OCI-LY1 (cell line): ENCODE data around the gene KCNN3.

Experiments used
- CTCF ChIP-seq: fragments of 200-600 bp; sonication (generic), shearing (Covaris generic); IDR thresholded peaks from 2 replicates; pipeline ENCODE4 v1.5.1; 2017; ENCODE audit warnings: mild to moderate bottlenecking, antibody characterized with exemption, low read length, moderate library complexity, mixed read lengths
- EZH2 ChIP-seq: fragments of 200-600 bp; sonication (generic), shearing (Covaris generic); IDR thresholded peaks from 2 replicates; pipeline ENCODE4 v1.8.0; 2017; ENCODE audit warnings: borderline replicate concordance, mixed run types, mild to moderate bottlenecking, antibody characterized with exemption, low read length, moderate library complexity, mixed read lengths

GRCh38 chr1:154876842-154877369, 6.8 kb upstream of the KCNN3 start:
- TF ChIP-seq CTCF = no peak
- TF ChIP-seq EZH2 = no peak
